ENCODE measurements around the gene SLC9A6. TPM values are rescaled to one million over a fixed set of nuclear protein-coding genes. Genes with fewer than 3 reads are reported as not detected.
A peak's percentile ranks its signal among the peaks of the same experiment; 100 is the strongest.

SLC9A6 gene
- polyA plus RNA-seq, 3 donors = 5.8 to 15.7 (median 14.2) TPM

- H3K79me2 ChIP-seq (ENCODE audit: insufficient read depth, low read length) = no peaks in the 10 kb centered on the region
- H3K36me3 ChIP-seq (replicated peaks in 1 of 2; ENCODE audit: control insufficient read depth in 1 of 2, insufficient read depth in 2 of 2, low read length in 2 of 2) = peaks cover 34 to 59% of the 10 kb centered on the region in 2 donors
- no peak overlapping the region for H3K27ac ChIP-seq (ENCODE audit: low read depth in 1 of 2, low read length in 2 of 2)
- no peaks in the 10 kb centered on the region for H3K4me1 ChIP-seq (ENCODE audit: control insufficient read depth in 1 of 2, insufficient read depth in 2 of 2, low read length in 2 of 2)
- H3K27me3 ChIP-seq (ENCODE audit: control insufficient read depth in 2 of 2, insufficient read depth in 2 of 2, low read length in 2 of 2) = no peaks in the 10 kb centered on the region
- Mint-ChIP-seq H3K4me3 (no peak overlapping the region), H3K27me3 (ENCODE audit: low read depth in 3 of 3) (no peaks in the 10 kb centered on the region), H3K9me3 (no peaks in the 10 kb centered on the region), H3K36me3 (peaks cover 35 to 43% of the 10 kb centered on the region in 2 donors), H3K4me1 (no peaks in the 10 kb centered on the region), H3K27ac (peak overlapping the region in 1 of 7 donors; percentile 18)
- H3K4me2 ChIP-seq (replicated peaks; ENCODE audit: extremely low read depth, low read length, poor library complexity, severe bottlenecking) = no peak overlapping the region
- H3K4me3 ChIP-seq (replicated peaks in 1 of 3; ENCODE audit: low read depth in 2 of 3, low read length in 3 of 3) = no peak overlapping the region
- no peak for TF ChIP-seq CTCF (IDR thresholded peaks at IDR 0.05)
- 100% methylated on average over 2 of the region's 2 CpGs for WGBS (ENCODE audit: insufficient coverage)
- intact Hi-C loops (cut with micrococcal nuclease) = loop anchor here in 1 of 2 donors (5.0 kb wide), 1 partner anchor 133 kb away; no protein-coding TSS in a partner anchor
- no peak for DNase-seq
- H3K9me3 ChIP-seq (replicated peaks in 1 of 2; ENCODE audit: control insufficient read depth in 1 of 2, insufficient read depth in 1 of 2, low read length in 2 of 2) = no peaks in the 10 kb centered on the region
- H4K20me1 ChIP-seq (ENCODE audit: insufficient read depth, low read length) = no peaks in the 10 kb centered on the region
- H2AFZ ChIP-seq (ENCODE audit: insufficient read depth, low read depth, low read length, poor library complexity, severe bottlenecking) = no peak overlapping the region
- H3K9ac ChIP-seq (ENCODE audit: insufficient read depth, low read length, poor library complexity, severe bottlenecking) = no peak overlapping the region
These were observed 44.5 kb downstream of the SLC9A6 start for GRCh38 chrX:136029766-136030165.

GRCh38 chrX:136030303-136031191 is 45.3 kb downstream of the SLC9A6 start:
- no peak for DNase-seq
- Histone ChIP-seq H3K9ac (ENCODE audit: insufficient read depth, low read length, poor library complexity, severe bottlenecking) (no peak overlapping the region), H3K27ac (ENCODE audit: low read depth in 1 of 2, low read length in 2 of 2) (no peak overlapping the region), H2AFZ (ENCODE audit: insufficient read depth, low read depth, low read length, poor library complexity, severe bottlenecking) (no peak overlapping the region), H4K20me1 (ENCODE audit: insufficient read depth, low read length) (no peaks in the 10 kb centered on the region), H3K9me3 (replicated peaks in 1 of 2; ENCODE audit: control insufficient read depth in 1 of 2, insufficient read depth in 1 of 2, low read length in 2 of 2) (no peaks in the 10 kb centered on the region), H3K4me1 (ENCODE audit: control insufficient read depth in 1 of 2, insufficient read depth in 2 of 2, low read length in 2 of 2) (no peaks in the 10 kb centered on the region), H3K4me2 (replicated peaks; ENCODE audit: extremely low read depth, low read length, poor library complexity, severe bottlenecking) (no peak overlapping the region), H3K79me2 (ENCODE audit: insufficient read depth, low read length) (no peaks in the 10 kb centered on the region), H3K36me3 (replicated peaks in 1 of 2; ENCODE audit: control insufficient read depth in 1 of 2, insufficient read depth in 2 of 2, low read length in 2 of 2) (peaks cover 29 to 59% of the 10 kb centered on the region in 2 donors), H3K27me3 (ENCODE audit: control insufficient read depth in 2 of 2, insufficient read depth in 2 of 2, low read length in 2 of 2) (no peaks in the 10 kb centered on the region), H3K4me3 (replicated peaks in 1 of 3; ENCODE audit: low read depth in 2 of 3, low read length in 3 of 3) (no peak overlapping the region)
- peaks cover 31 to 40% of the 10 kb centered on the region in 2 donors for H3K36me3 Mint-ChIP-seq
- no peaks in the 10 kb centered on the region for H3K9me3 Mint-ChIP-seq
- no peaks in the 10 kb centered on the region for H3K4me1 Mint-ChIP-seq
- H3K27me3 Mint-ChIP-seq (ENCODE audit: low read depth in 3 of 3) = no peaks in the 10 kb centered on the region
- H3K4me3 Mint-ChIP-seq = no peak overlapping the region
- intact Hi-C loops (cut with micrococcal nuclease) = no loop called here
- 94% methylated on average over 3 of the region's 9 CpGs for WGBS (ENCODE audit: insufficient coverage)
- TF ChIP-seq CTCF (IDR thresholded peaks at IDR 0.05) = no peak
- no peak overlapping the region for H3K27ac Mint-ChIP-seq

All from CD14-positive monocyte (primary cell).